Measurements from ENCODE around the gene TAF3. TPM values are rescaled to one million over a fixed set of nuclear protein-coding genes. Genes with fewer than 3 reads are reported as not detected.

The TAF3 gene
- total RNA-seq, 1 donor from 2014 or later, result 12.7 TPM

- Histone ChIP-seq H3K4me3 (no peak overlapping the region), H3K27ac (replicated peaks) (no peak overlapping the region), H3K9me3 (replicated peaks) (no peaks in the 10 kb centered on the region), H3K27me3 (ENCODE audit: low read depth) (no peaks in the 10 kb centered on the region), H3K4me1 (no peaks in the 10 kb centered on the region), H3K36me3 (peaks cover 10% of the 10 kb centered on the region)
- TF ChIP-seq CTCF (IDR thresholded peaks at IDR 0.05; ENCODE audit: borderline replicate concordance), result no peak
- DNase-seq, result no peak
- intact Hi-C loops (cut with micrococcal nuclease), result no loop called here
These were observed 170.7 kb downstream of the TAF3 start for GRCh38 chr10:7988989-7989388.

- Histone ChIP-seq H3K27ac (replicated peaks) (no peak overlapping the region), H3K4me1 (no peaks in the 10 kb centered on the region), H3K27me3 (ENCODE audit: low read depth) (no peaks in the 10 kb centered on the region), H3K9me3 (replicated peaks) (peaks cover 26% of the 10 kb centered on the region), H3K4me3 (no peak overlapping the region), H3K36me3 (peaks cover 22% of the 10 kb centered on the region)
- TF ChIP-seq CTCF (IDR thresholded peaks at IDR 0.05; ENCODE audit: borderline replicate concordance), result no peak
- no peak for DNase-seq
- intact Hi-C loops (cut with micrococcal nuclease), result no loop called here
These were observed 180.5 kb downstream of the TAF3 start for GRCh38 chr10:7998831-7999230.

GRCh38 chr10:8004469-8005000 is 186.2 kb downstream of the TAF3 start:
- peaks cover 41% of the 10 kb centered on the region for H3K9me3 ChIP-seq (replicated peaks)
- TF ChIP-seq CTCF (IDR thresholded peaks at IDR 0.05; ENCODE audit: borderline replicate concordance), result no peak
- no peaks in the 10 kb centered on the region for H3K4me1 ChIP-seq
- H3K4me3 ChIP-seq, result no peak overlapping the region
- no peak for DNase-seq
- no peaks in the 10 kb centered on the region for H3K27me3 ChIP-seq (ENCODE audit: low read depth)
- H3K36me3 ChIP-seq, result peaks cover 51% of the 10 kb centered on the region
- intact Hi-C loops (cut with micrococcal nuclease), result no loop called here
- H3K27ac ChIP-seq (replicated peaks), result no peak overlapping the region

GRCh38 chr10:8006274-8006999 is 188.1 kb downstream of the TAF3 start:
- H3K9me3 ChIP-seq (replicated peaks), result peaks cover 38% of the 10 kb centered on the region
- DNase-seq, result no peak
- no peak overlapping the region for H3K27ac ChIP-seq (replicated peaks)

GRCh38 chr10:8009031-8009430 is 190.7 kb downstream of the TAF3 start:
- TF ChIP-seq CTCF (IDR thresholded peaks at IDR 0.05; ENCODE audit: borderline replicate concordance), result no peak
- no peak overlapping the region for H3K4me3 ChIP-seq
- no peak for DNase-seq
- no peaks in the 10 kb centered on the region for H3K27me3 ChIP-seq (ENCODE audit: low read depth)
- H3K36me3 ChIP-seq, result peaks cover 58% of the 10 kb centered on the region
- intact Hi-C loops (cut with micrococcal nuclease), result no loop called here
- H3K9me3 ChIP-seq (replicated peaks), result peaks cover 12% of the 10 kb centered on the region
- H3K27ac ChIP-seq (replicated peaks), result no peak overlapping the region
- H3K4me1 ChIP-seq, result no peaks in the 10 kb centered on the region

More at GRCh38 chr10:8006274-8006999, 188.1 kb downstream of the TAF3 start:
- Histone ChIP-seq H3K4me3 (no peak overlapping the region), H3K4me1 (no peaks in the 10 kb centered on the region), H3K36me3 (peaks cover 68% of the 10 kb centered on the region), H3K27me3 (ENCODE audit: low read depth) (no peaks in the 10 kb centered on the region)
- TF ChIP-seq CTCF (IDR thresholded peaks at IDR 0.05; ENCODE audit: borderline replicate concordance), result no peak
- intact Hi-C loops (cut with micrococcal nuclease), result no loop called here
